Neural crest cell (in vitro differentiated cells): ENCODE measurements around the gene DTNBP1. TPM values are rescaled to one million over a fixed set of nuclear protein-coding genes. Genes with fewer than 3 reads are reported as not detected.

ENCODE experiments used
- DNase-seq: peaks from one replicate; pipeline ENCODE4 v3.0.0; 2021; ENCODE audit warnings: low read depth, mixed read lengths, low spot score
- H3K27ac Mint-ChIP-seq: one replicate; pipeline ENCODE4 v1.8.0; 2021; ENCODE audit warnings: mild to moderate bottlenecking, mixed read lengths; ENCODE audit not compliant: unreplicated experiment
- H3K27me3 Mint-ChIP-seq: 2 replicates; pipeline ENCODE4 v1.8.0; 2021; ENCODE audit warnings: low read depth, mild to moderate bottlenecking, mixed read lengths
- H3K36me3 Mint-ChIP-seq: 2 replicates; pipeline ENCODE4 v1.8.0; 2021; ENCODE audit warnings: low read depth, mild to moderate bottlenecking, mixed read lengths
- H3K4me1 Mint-ChIP-seq: 2 replicates; pipeline ENCODE4 v1.8.0; 2021; ENCODE audit warnings: mixed read lengths
- H3K4me3 Mint-ChIP-seq: one replicate; pipeline ENCODE4 v1.8.0; 2021; ENCODE audit warnings: mild to moderate bottlenecking, mixed read lengths
- H3K9me3 Mint-ChIP-seq: 2 replicates; pipeline ENCODE4 v1.8.0; 2021; ENCODE audit warnings: mixed read lengths
- total RNA-seq: library from RNA; stranded (reverse); gene quantifications from 2 replicates; pipeline ENCODE4 v1.2.1, GENCODE V29; 2021
- TF ChIP-seq, protein P1 (sequence below): fragments of 200-600 bp; sonication (generic); conservative IDR thresholded peaks from 2 replicates; pipeline ENCODE4 v1.5.0; 2021; ENCODE audit warnings: antibody characterized with exemption, mild to moderate bottlenecking

Gene DTNBP1
- total RNA-seq, 1 donor from 2014 or later, result 13.5 TPM

GRCh38 chr6:15505463-15505918 lies 157.3 kb downstream of the DTNBP1 start:
- DNase-seq, result no peak

DNA sequence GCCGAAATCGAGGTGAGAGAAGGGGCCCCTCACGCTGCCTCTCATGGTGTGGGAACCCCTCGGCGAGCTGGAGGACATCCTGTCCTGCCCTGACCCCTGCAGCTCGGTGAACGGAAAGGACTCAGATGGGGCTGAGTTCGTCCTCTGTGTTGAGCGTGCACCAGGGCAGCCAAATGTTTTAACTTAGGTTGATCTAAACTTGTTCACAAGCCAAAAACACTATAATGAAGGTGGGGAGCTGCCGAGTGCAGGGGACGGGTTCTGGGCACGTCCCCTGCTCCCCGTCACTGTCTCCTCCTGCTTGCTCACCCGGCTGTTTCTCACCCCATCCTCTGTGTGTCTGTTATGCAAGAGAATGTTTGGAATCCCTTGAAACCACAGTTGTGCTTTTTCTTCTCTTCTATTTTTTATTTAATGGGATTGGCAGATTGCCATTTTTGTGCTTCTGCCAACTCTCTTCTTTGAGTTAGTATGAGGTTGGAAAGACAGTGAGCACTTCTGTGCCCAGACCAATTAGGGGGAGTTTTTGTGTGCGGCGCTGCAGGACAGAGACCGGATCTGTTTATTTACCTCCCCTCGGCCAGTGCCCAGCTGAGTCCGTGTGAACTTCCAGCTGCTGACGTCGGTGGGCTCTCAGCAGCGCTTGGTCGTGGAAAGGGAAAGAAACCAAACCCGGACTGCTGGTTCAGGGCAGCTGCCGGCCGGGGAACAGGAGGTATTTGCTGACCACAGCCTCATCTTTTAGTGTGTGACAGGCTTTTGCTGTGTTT lies 158.1 kb downstream of the DTNBP1 start:
- peaks cover 18% of the 10 kb centered on the region for H3K36me3 Mint-ChIP-seq
- H3K27me3 Mint-ChIP-seq, result no peaks in the 10 kb centered on the region
- no peaks in the 10 kb centered on the region for H3K9me3 Mint-ChIP-seq
- TF ChIP-seq, protein P1, sequence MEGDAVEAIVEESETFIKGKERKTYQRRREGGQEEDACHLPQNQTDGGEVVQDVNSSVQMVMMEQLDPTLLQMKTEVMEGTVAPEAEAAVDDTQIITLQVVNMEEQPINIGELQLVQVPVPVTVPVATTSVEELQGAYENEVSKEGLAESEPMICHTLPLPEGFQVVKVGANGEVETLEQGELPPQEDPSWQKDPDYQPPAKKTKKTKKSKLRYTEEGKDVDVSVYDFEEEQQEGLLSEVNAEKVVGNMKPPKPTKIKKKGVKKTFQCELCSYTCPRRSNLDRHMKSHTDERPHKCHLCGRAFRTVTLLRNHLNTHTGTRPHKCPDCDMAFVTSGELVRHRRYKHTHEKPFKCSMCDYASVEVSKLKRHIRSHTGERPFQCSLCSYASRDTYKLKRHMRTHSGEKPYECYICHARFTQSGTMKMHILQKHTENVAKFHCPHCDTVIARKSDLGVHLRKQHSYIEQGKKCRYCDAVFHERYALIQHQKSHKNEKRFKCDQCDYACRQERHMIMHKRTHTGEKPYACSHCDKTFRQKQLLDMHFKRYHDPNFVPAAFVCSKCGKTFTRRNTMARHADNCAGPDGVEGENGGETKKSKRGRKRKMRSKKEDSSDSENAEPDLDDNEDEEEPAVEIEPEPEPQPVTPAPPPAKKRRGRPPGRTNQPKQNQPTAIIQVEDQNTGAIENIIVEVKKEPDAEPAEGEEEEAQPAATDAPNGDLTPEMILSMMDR, result no peak
- no peak overlapping the region for H3K4me3 Mint-ChIP-seq
- DNase-seq, result no peak
- H3K4me1 Mint-ChIP-seq, result peaks cover 12% of the 10 kb centered on the region
- no peak overlapping the region for H3K27ac Mint-ChIP-seq

More at GRCh38 chr6:15505463-15505918, 157.3 kb downstream of the DTNBP1 start:
- Mint-ChIP-seq H3K36me3 (peaks cover 18% of the 10 kb centered on the region), H3K9me3 (no peaks in the 10 kb centered on the region), H3K27me3 (no peaks in the 10 kb centered on the region), H3K4me3 (no peak overlapping the region), H3K27ac (no peak overlapping the region), H3K4me1 (peaks cover 8% of the 10 kb centered on the region)
- TF ChIP-seq, protein P1, result no peak

DNA sequence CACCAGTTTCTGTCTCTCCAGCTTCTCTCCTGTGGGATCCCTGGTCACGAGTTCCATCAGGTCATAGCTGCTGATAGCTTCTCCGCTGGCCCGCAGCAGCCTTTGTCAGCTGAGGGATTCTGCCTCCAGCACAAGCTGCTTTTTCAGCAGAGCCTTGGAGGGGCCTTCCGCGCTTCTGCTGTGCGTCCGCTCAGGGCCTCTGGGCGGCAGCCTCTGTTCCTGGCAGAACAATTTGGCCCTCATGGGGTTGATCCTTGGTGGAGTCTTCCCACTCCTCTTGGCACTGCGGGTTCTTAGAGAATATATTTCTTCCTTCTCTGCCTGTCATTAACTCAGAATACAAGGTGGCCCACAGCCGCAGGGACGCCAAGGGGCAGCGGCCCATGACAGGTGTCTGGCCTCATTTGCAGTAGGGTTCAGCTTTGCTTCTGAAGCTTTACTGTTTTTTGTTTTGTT lies 158.8 kb downstream of the DTNBP1 start:
- Mint-ChIP-seq H3K9me3 (no peaks in the 10 kb centered on the region), H3K36me3 (peaks cover 18% of the 10 kb centered on the region), H3K27me3 (no peaks in the 10 kb centered on the region), H3K27ac (no peak overlapping the region), H3K4me1 (peaks cover 12% of the 10 kb centered on the region), H3K4me3 (no peak overlapping the region)
- DNase-seq, result no peak
- TF ChIP-seq, protein P1, result no peak

DNA sequence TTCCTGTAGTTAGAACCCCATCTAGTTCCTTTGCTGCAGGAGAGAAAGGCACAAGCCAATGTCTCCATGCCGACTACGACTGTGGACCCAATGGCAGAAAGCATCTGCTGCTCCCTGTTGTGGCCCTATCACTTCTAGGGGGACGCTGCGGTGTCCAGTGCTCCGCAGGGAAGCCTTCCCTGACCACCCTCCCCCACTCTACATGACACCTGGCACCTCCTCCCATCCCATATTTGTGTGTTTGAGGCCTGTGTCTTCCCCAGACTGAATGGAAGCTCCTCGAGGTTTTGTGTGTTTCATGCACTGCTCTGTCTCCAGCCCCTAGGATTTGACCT lies 159.5 kb downstream of the DTNBP1 start:
- Mint-ChIP-seq H3K36me3 (peaks cover 11% of the 10 kb centered on the region), H3K9me3 (no peaks in the 10 kb centered on the region), H3K4me1 (peaks cover 8% of the 10 kb centered on the region), H3K27ac (peak overlapping the region; percentile 57), H3K4me3 (no peak overlapping the region), H3K27me3 (no peaks in the 10 kb centered on the region)
- TF ChIP-seq, protein P1, result no peak
- no peak for DNase-seq

DNA sequence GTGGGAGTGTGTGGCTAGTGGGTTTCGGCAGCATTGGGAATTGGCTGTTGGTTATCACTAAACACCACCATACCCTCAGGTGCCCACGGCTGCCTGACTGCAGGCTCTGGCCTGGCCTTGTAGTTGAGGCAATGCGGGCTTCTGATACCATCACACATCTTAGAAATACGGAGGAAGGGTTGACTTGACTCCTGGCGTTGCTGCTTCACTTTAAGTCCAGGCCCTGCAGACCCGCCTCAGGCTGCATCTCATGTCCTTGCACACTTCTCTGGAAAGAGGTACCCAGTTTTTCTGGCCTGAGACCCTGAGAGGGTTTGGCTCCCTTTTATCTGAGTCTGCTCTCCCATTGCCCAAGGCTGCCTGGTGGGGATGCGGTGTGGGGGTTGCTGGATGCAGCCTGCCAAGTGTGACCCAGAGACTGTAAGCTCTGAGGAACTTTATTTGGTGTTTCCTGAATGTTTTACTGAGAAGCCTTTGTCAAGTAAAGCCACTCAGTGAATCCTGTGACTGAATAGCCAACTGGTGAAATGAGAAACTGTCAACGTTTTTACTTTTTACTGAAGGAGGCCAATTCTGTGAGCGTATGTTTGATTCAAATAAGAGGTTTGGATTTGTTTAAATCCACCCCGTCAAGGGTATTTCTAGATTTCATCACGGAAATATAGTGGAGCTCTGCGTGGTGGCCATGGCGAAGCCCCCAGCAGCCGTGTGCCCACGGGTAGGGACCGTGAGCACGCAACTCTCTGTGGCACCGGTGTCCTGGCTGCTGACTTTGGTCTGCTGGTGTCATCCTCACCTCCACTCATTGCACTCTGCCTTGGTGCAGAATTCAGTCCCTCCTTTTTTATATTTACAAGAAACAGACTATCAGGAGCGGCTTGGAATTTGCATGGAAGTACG lies 160.1 kb downstream of the DTNBP1 start:
- H3K4me3 Mint-ChIP-seq, result no peak overlapping the region
- no peak for DNase-seq
- TF ChIP-seq, protein P1, result no peak
- H3K4me1 Mint-ChIP-seq, result peaks cover 14% of the 10 kb centered on the region
- no peaks in the 10 kb centered on the region for H3K27me3 Mint-ChIP-seq
- no peak overlapping the region for H3K27ac Mint-ChIP-seq
- H3K9me3 Mint-ChIP-seq, result no peaks in the 10 kb centered on the region
- peaks cover 15% of the 10 kb centered on the region for H3K36me3 Mint-ChIP-seq
